Stimulated activated CD4-positive, alpha-beta T cell treated with anti-CD3 and anti-CD28 coated beads, Interleukin-2, amount 100 ng/mL, for 24 hours (primary cell): ENCODE data around the gene COL5A2.

ENCODE experiments used
- DNase-seq, 2 donors: peaks; one replicate each; pipeline ENCODE4 v3.0.0-alpha.2; 2020

COL5A2 gene

GRCh38 chr2:189047171-189047888 is 132.2 kb downstream of the COL5A2 start:
- DNase-seq = no peak

GRCh38 chr2:189046320-189046719 is 133.2 kb downstream of the COL5A2 start:
- DNase-seq = no peak

GRCh38 chr2:189045836-189046235 is 133.7 kb downstream of the COL5A2 start:
- DNase-seq = no peak

GRCh38 chr2:189037518-189037917 is 142.0 kb downstream of the COL5A2 start:
- DNase-seq = no peak

- DNase-seq = no peak
Measured at GRCh38 chr2:189024901-189025618, 154.5 kb downstream of the COL5A2 start.

GRCh38 chr2:189022492-189022891 is 157.1 kb downstream of the COL5A2 start:
- no peak for DNase-seq

- DNase-seq = no peak
Measured at GRCh38 chr2:189022053-189022481, 157.5 kb downstream of the COL5A2 start.

- no peak for DNase-seq
Measured at GRCh38 chr2:189020179-189020578, 159.4 kb downstream of the COL5A2 start.

- no peak for DNase-seq
Measured at GRCh38 chr2:189018631-189019030, 160.9 kb downstream of the COL5A2 start.

- no peak for DNase-seq
Measured at GRCh38 chr2:189016311-189016861, 163.2 kb downstream of the COL5A2 start.

- no peak for DNase-seq
Measured at GRCh38 chr2:189015359-189015758, 164.2 kb downstream of the COL5A2 start.

- no peak for DNase-seq
Measured at GRCh38 chr2:189014449-189015138, 165.0 kb downstream of the COL5A2 start.

- no peak for DNase-seq
Measured at GRCh38 chr2:189013671-189014448, 165.7 kb downstream of the COL5A2 start.

- no peak for DNase-seq
Measured at GRCh38 chr2:189013031-189013430, 166.5 kb downstream of the COL5A2 start.

GRCh38 chr2:189012351-189012750 is 167.2 kb downstream of the COL5A2 start:
- no peak for DNase-seq

GRCh38 chr2:189010536-189010935 is 169.0 kb downstream of the COL5A2 start:
- no peak for DNase-seq

- no peak for DNase-seq
Measured at GRCh38 chr2:189008555-189009262, 170.9 kb downstream of the COL5A2 start.

GRCh38 chr2:189002079-189002478 is 177.5 kb downstream of the COL5A2 start:
- DNase-seq = no peak

GRCh38 chr2:189000221-189000620 is 179.3 kb downstream of the COL5A2 start:
- no peak for DNase-seq

GRCh38 chr2:188997263-188997662 is 182.3 kb downstream of the COL5A2 start:
- DNase-seq = no peak

GRCh38 chr2:188993247-188993646 is 186.3 kb downstream of the COL5A2 start:
- DNase-seq = no peak

GRCh38 chr2:188986839-188987238 is 192.7 kb downstream of the COL5A2 start:
- no peak for DNase-seq
